GM19468 (cell line): Measurements from ENCODE around the gene VPS13D.
"Not testable (repeated sequence)": the region's sequence is repeated elsewhere in the genome, so short reads cannot be mapped to it uniquely, and the experiment has no call there.

Experiments
- ATAC-seq: cut with Tn5 transposase; IDR thresholded peaks from one replicate; pipeline ENCODE4 v1.9.1; 2021; ENCODE audit warnings: mild to moderate bottlenecking, moderate library complexity, moderate number of reproducible peaks; ENCODE audit not compliant: unreplicated experiment; ENCODE audit errors: extremely low read depth

The VPS13D gene

GRCh38 chr1:12356004-12356890, 126.4 kb downstream of the VPS13D start:
- no peak for ATAC-seq

- ATAC-seq, result no peak
Observed at GRCh38 chr1:12358499-12358898, 128.7 kb downstream of the VPS13D start.

GRCh38 chr1:12359359-12360133, 129.7 kb downstream of the VPS13D start:
- ATAC-seq, result no peak

GRCh38 chr1:12368646-12369045, 138.8 kb downstream of the VPS13D start:
- no peak for ATAC-seq

- no peak for ATAC-seq
Observed at GRCh38 chr1:12369258-12369657, 139.4 kb downstream of the VPS13D start.

- ATAC-seq, result no peak
Observed at GRCh38 chr1:12370333-12370975, 140.6 kb downstream of the VPS13D start.

- ATAC-seq, result no peak
Observed at GRCh38 chr1:12371053-12371452, 141.2 kb downstream of the VPS13D start.

GRCh38 chr1:12372180-12372579, 142.3 kb downstream of the VPS13D start:
- ATAC-seq, result no peak

- no peak for ATAC-seq
Observed at GRCh38 chr1:12372761-12373160, 142.9 kb downstream of the VPS13D start.

- no peak for ATAC-seq
Observed at GRCh38 chr1:12375133-12375829, 145.5 kb downstream of the VPS13D start.

- ATAC-seq, result no peak
Observed at GRCh38 chr1:12376236-12377045, 146.6 kb downstream of the VPS13D start.

GRCh38 chr1:12380326-12381249, 150.8 kb downstream of the VPS13D start:
- no peak for ATAC-seq

- ATAC-seq, result no peak
Observed at GRCh38 chr1:12383001-12383400, 153.2 kb downstream of the VPS13D start.

GRCh38 chr1:12383786-12384185, 154.0 kb downstream of the VPS13D start:
- ATAC-seq, result no peak

- no peak for ATAC-seq
Observed at GRCh38 chr1:12384836-12385456, 155.1 kb downstream of the VPS13D start.

- ATAC-seq, result no peak
Observed at GRCh38 chr1:12386130-12386529, 156.3 kb downstream of the VPS13D start.

- ATAC-seq, result no peak
Observed at GRCh38 chr1:12387641-12388040, 157.8 kb downstream of the VPS13D start.

- ATAC-seq, result not testable (repeated sequence)
Observed at GRCh38 chr1:12390296-12390695, 160.5 kb downstream of the VPS13D start.
